OCI-M2 (cell line): ENCODE measurements around the gene HOMER2.

Experiments
- DNase-seq: peaks from one replicate; lab custom pipeline; 2025; ENCODE audit not compliant: unreplicated experiment; lab: John Stamatoyannopoulos, UW

The HOMER2 gene

DNA sequence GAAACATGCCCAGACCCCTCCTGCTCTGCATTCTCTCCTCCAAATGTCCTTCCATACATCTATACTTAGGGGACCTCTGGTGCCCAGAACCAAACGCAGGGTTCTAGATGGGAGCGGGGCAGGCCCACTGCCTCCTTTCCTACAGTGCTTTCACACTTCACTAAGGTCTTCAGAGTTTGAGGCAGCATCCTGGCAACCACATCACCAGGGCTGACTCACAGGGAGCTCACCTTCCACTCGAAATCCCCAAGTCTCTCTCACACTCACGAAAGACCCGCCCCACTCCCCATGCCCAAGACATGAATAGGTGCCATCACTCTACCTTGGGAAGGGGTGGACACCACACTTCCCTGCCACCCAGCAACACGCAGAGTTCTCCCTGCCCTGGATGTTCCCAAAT, 18.9 kb downstream of the HOMER2 start:
- no peak for DNase-seq

DNA sequence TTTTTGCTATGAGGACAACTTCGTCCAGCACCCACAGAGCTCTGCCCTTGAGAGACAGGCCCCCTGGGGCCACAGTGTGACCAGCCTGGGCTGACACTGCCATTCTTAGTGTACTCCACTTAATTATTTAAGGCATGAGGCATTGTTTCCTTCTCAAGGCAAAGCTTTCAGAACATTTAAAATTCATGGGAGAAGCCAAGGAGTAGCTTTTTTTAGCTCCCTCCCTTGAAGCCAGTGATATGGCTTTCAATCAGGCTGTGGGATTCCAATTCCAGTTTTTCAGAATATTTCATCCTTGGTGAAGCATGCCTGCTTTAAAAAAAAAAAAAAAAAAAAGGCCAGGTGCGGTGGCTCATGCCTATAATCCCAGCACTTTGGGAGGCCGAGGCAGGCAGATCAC, 21.3 kb downstream of the HOMER2 start:
- DNase-seq = no peak

DNA sequence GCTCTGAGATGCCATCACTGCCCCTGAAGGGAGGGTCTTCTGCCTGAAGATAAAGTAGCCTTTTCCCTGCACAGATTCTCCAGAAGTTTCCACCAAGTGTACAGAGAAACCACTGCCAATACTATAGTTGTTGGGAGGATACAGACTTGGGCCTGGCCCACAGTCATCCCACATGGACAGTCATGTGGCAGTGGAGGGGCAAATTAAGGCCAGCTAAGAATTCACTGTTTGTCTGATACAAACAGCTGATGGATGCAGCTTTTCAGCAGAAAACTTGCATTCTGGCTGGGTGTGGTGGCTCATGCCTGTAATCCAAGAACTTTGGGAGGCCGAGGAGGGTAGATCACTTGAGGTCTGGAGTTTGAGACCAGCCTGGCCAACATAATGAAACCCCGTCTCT, 22.1 kb downstream of the HOMER2 start:
- DNase-seq = no peak

DNA sequence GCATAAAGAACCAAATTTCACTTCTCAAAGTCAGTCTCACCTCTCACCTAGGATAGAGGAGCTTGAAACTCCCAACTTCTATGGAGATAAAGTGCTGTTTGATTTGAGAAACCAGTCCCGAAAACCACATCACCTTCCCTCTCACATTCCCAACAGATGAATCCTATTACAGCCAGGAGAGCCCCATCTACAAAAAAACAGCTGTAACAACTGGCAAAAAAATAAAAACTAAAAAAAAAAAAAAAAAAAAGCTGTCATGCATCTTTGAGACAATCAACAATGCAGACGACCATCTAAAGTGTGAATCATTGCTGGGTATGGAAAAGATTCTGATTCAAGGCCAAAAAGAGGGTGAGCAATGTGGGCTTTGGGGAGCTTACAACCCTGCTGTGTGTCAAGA, 23.8 kb downstream of the HOMER2 start:
- DNase-seq = no peak

DNA sequence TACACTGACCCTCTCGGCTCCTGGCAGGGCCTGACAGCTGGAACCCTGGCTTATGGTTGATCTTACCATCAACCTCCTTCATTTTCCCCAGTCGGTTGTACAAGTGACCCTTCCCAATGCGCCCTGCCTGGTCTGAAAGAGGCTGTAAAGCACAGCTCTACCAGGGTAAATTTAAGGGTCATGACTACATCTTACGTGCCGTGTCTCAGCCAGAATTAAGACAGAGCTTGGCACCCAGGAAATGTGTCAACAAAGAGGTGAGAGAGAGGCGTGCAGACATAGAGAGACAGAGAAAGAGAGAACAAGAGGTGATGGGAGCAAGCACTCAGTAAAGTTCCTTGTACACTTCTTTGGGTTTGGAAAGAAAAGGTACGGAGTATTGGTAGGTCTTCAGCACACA, 28.8 kb downstream of the HOMER2 start:
- DNase-seq = no peak

DNA sequence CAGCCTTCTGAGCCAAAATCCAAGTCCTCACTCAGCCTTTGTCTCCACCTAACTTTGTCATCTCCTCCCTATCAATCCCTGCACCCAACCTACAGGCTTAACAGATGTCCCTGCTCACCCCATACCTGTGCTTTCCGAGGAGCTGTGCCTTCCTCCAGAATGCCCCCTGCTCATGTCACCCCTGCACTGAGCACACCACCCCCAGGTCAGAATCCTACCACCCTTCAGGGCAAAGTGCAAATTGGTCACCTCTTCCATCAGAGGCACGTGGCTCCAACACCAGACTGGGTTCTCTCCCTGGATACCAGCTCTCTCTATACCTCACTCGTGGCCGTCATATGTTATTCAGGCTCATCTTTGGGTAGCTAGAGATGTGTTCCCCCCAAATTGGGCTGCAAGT, 29.8 kb downstream of the HOMER2 start:
- no peak for DNase-seq

DNA sequence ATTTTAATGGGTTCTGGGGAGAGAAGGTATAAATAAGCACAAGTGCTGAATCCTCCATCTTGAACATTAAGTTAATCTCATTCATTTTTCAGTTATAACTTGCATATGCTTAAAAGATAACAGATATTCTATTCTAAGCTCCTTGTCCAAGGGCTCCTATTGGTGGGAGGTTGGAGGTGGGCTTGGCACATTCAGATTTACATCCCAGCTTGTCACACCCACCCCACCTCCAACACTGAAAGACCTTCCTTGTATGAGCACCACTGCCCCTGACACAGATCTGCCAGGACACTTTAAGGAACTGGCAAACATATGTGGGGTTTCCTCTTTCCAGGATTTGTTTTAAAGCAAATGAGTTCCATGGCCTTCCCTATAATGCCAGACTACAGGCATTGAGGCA, 30.6 kb downstream of the HOMER2 start:
- DNase-seq = no peak

DNA sequence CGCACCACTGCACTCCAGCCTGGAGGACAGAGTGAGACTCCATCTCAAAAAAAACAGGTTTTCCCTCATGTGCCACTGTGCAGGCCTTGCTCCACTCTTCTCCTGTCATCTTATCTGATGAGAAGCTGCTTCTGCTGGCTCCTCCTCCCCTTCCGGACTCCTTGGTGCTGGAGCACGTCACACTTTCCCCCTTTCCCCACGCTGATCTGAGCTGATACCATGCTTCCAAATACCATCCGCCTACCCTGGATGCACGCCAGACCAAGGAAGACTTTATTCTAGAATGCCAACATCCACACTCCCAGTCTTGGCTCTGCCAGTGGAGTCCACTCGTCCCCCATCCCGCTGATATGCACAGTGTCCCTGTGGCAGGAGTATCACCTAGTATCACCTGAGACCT, 31.3 kb downstream of the HOMER2 start:
- no peak for DNase-seq

DNA sequence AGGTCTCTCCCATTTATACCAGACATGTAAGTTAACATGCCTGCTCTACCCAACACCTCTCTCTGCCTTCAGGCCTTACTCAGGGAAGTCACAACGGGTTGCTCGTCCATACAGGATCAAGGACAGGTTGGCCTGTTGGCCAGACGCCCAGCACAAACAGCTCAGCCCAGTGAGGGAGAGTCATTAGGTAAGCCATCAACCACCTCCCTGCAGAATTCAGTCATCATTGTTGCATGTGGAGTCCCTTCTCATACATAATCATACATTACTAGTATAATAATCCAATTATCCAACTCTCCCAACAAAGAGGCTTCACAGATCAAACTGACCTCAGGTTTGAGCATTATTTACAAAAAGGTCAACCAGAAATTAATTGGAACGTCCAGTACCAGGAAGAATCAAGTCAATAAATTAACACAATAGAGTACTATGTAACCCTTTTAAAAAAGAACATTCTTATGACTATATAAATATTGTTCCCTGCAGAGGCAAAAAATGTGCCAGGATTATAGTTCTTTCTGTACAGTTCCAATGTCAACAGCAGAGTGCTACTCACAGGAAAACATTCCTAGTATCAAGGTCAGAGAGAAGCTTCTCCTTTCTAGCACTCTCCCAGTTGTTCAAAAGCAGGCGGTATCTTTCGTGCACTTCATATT, 33.2 kb downstream of the HOMER2 start:
- no peak for DNase-seq

DNA sequence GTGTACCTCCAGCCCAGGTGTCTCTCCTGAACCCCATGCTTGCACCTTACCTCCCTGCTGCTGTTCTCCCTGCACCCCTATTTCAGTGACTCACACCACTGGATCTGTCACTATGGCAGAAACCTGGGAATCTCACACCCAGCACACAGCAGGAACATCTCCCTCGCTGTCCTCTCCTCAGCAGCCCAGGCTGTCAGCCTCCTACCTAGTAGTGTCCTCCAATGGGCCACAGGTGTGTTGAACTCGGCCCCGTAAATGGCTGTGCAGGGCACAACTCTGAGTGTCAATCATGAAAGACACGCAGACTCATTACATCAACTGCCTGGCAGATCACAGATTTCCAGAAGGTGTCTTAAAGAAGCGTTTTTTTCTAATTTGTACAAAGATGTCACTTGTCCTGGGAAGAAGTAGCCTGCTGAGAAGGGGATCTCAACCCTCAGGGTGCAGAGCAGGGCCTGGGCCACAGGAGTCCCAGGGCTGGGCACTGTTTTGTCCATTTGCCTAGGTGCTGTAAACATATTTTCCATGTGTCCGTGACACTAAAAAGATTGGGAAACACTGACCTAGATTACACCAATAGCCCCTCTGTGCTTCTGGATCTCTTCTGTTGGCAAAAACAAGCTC, 33.8 kb downstream of the HOMER2 start:
- no peak for DNase-seq

DNA sequence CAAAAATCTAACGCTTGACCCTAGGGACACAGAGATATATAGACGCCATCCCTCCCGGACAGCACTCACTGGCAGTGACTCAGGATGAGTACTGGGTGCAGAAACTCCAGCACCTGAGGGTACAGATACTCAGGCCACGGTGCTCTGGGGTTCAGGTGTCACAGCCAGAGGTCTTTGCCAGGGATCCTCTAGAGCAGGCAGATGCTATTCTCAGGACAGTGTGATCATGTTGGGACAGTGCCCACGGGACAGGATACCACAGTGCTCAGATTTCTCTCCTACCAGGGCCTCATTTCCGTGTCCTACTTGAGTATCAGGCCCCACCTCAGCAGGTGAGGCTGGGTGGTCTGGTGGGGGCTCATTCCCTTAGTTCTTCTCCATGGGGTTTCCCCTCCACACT, 34.4 kb downstream of the HOMER2 start:
- DNase-seq = no peak

DNA sequence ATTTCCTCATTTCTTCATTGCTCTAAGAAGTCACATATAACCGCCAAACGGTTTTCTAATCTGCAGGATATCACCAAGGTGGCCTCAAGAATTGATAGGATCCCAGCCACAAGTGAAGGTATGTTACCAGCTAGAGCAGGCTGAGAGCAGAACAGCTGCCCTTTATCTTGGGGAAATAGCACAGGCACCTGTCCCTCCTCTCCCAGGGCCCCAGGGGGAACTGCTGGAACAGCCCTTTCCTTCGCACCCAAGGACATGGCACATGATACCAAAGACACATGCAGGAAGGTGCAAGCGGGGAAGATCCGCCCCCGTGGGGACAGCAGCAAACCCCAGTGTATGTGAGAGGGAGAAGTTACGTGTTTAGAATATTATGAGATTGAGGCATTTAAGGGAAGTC, 35.3 kb downstream of the HOMER2 start:
- no peak for DNase-seq

DNA sequence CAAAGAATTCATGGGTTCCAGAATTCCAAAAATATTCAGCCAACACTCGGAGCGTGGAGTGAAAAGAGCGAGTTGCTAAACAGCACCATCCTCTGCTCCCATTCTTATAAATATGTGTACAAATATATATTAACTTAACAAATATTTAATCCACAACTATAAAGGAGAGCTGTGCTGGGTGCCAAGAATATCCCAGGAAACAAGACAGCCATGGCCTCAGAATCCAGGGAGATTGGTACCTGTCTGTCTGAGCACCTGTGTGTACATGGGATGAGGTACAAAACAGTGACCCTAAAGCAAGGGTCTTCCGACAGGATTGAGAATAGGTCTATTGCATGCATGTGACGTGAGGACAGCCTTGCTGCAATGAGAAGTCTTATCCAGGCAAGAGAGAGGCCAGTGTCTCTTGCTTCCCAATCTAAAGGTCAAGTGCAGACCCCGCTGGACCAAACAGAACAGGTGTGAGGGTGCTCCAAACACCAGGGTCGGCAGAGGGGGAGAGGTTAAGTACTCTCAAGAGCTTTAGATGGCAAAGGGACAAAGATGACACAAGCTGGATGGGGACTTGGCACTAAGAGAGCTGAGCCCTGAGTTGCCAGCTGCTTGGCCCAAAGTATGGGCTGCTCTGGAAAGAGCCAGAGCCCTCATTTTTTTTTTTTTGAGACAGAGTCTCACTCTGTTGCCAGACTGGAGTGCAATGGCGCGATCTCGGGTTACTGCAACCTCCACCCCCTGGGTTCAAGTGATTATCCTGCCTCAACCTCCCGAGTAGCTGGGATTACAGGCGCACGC, 36.2 kb downstream of the HOMER2 start:
- no peak for DNase-seq

DNA sequence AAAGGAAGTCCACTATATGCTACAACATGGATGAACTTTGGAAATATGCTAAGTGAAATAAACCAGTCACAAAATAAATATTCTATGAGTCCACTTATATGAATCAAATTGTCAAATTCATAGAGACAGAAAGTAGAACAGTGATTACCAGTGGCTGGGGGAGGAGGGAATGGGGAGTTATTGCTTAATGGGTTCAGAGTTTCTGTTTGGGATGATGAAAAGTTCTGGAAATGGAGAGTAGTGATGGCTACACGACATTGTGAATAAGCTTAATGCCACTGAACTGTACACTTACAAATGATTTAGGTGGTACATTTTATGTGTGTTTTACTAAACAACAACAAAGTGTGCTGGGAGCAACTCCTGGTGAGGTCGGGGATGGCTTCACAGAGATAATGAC, 38.1 kb downstream of the HOMER2 start:
- DNase-seq = no peak

DNA sequence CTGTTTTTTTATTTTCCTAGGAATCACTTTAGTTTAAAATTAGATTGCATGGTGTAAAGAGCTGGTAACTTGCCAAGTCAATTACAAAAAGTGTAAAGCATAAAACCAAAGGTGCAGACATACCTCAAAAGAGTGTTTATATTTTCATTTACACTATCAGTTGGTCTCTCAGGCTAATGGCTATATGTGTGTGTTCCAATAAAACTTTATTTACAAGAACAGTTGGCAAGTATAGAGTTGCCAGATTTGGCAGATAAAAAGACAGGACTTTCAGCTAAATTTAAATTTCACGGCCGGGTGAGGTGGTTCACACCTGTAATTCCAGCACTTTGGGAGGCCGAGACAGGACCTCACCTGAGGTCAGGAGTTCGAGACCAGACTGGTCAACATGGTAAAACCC, 41.1 kb downstream of the HOMER2 start:
- DNase-seq = no peak

DNA sequence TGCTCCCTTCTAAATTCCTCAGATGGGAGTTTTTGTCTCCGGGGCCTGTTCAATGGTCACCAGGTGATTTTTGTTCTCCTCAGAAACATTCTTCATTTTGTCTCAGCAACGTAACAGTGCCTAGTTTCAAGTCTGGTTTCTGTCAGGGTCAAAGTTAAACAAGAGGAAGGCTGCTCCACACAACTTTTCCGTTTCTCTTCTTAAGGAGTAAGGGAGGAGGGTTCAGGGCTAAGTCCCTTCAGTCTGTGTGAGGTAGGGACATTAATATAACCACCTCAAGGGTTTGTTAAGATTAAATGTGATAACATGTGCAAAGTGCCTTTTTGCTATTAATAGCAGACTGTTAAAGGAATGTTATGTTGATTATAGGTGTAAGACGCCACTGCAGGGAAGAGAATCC, 41.8 kb downstream of the HOMER2 start:
- no peak for DNase-seq

DNA sequence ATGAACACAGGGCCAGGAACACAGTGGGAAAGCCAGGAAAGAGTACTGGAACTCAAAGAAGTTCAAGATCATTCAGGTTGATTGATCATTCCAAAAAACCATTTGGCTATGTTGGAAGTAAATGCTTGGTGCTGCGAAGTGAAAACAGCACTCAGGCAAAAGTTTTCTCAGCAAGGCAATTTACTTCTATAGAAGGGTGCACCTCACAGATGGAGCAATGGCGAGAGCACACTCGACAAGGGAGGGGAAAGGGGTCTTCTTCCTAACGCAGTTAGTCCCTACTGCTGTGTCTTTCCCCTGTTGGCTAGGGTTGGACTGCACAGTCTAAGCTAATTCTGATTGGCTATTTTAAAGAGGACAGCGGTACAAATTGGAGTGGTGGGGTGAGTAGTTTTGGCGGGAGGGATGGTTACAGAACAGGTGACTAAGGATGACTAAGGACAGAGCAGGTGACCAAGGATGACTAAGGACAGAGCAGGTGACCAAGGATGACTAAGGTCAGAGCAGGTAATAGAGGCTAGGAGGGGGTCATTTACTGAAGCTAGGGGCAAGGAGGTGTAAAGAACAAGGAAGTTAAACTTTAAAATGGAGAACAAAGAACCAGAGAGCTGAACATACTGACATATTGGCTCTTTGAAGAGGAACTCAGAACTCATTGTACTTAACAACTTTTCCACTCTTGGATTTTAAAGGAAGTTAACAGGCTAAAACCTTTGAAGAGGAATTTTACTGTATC, 43.3 kb downstream of the HOMER2 start:
- DNase-seq = no peak

DNA sequence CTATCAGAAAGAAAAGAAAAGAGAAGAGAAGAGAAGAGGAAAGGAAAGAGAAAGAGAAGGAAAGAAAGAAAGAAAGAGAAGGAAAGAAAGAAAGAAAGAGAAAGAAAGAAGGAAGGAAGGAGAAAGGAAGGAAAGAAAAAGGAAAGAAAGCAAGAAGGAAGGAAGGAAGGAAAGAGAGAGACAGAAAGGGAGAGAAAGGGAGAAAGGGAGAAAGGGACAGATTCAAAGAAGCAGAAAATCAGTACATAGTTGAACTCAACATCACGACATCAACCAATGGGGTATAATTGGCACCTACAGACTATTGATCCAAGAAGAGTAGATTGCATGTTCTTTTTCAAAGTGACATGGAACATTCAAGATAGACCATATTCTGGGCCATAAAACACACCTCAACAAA, 45.2 kb downstream of the HOMER2 start:
- DNase-seq = no peak

DNA sequence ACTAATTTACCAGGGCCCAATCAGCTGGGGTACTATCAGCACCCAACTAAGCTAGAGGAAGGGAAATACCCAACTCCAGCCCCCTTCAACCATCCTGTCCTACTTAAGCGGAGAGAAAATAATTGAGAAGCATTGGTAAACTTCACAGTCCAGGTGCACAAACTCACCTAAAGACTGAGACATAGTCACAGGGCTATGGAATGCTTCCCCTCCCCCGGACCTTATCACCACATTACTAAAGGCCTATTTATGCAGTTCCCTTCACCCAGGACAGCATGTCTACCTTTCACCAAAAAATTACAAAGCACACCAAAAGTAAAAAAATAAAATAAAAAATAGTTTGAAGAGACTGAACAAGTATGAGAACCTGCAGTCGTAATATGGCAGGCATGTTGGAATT, 47.9 kb downstream of the HOMER2 start:
- no peak for DNase-seq

DNA sequence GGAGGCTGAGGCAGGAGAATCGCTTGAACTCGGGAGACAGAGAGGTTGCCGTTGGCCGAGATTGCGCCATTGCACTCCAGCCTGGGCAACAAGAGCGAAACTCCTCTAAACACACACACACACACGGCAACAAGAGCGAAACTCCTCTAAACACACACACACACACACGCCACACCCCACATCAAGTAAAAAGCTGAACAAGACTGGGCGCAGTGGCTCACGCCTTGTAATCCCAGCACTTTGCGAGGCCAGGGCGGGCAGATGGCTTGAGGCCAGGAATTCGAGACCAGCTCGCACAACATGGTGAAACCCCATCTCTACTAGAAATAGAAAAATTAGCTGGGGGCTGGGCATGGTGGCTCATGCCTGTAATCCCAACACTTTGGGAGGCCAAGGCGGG, 49.0 kb downstream of the HOMER2 start:
- no peak for DNase-seq

DNA sequence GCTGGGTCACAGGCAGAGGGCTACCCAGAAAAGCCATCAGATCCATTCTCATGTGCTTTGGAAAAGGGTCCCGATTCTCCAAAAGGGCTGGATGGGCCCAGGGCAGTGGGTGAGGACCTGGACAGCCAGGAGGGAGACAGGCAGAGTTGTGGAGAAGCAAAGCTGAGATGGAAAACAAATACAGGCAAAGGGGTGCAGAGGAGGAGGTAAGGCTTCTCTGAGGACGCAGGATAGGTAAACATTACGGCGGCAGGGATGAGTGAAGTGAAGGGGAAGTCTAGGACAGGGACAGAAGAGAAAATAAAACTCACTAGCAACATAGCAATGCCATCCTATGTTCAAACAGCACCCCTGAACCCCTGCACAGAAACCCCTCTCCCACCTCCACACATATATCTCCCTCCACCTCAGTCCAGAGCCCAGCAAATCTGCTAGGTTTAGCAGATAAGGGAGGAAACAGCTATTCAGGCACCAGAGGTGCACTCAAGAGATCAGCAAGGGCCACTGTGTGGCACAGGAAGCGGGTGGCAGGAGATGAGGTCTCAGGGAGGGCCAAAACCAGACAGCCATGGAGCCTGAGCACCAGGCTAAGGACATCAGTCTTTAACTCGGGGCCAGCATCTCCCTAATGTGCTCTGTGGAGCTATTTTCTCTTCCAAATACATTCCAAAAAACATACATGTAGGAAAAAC, 51.3 kb downstream of the HOMER2 start:
- DNase-seq = no peak
